Testis (tissue), 2 donors: Measurements from ENCODE around the gene PSMB1.

Experiments used
- CTCF ChIP-seq, 3 experiments: fragments of 450-650 bp in 2 of 3; fragments of 200-600 bp in 1 of 3; sonication (generic) in 1 of 3; IDR thresholded peaks; one replicate each; pipeline ENCODE4 v1.5.1; 2016 to 2019; ENCODE audit warnings: antibody characterized with exemption in 3 of 3, mild to moderate bottlenecking in 2 of 3, moderate library complexity in 1 of 3
- POLR2A ChIP-seq: fragments of 450-650 bp; IDR thresholded peaks from one replicate; pipeline ENCODE4 v1.6.1; 2017; ENCODE audit warnings: antibody characterized with exemption, mild to moderate bottlenecking, moderate library complexity

GRCh38 chr6:170564936-170565530 lies 11.9 kb upstream of the PSMB1 start:
- TF ChIP-seq POLR2A = no peak
- TF ChIP-seq CTCF (IDR thresholded peaks at IDR 0.05) = no peak
